GM23338 (cell line): ENCODE data around the gene NOTCH1. TPM values are rescaled to one million over a fixed set of nuclear protein-coding genes. Genes with fewer than 3 reads are reported as not detected.

Experiments used
- ATAC-seq: fragments of 200-7000 bp; cut with Tn5 transposase; 3 replicates; pipeline ENCODE4 v1.9.1; 2020
- DNase-seq: peaks from one replicate; pipeline ENCODE4 v3.0.0-alpha.2; 2015; ENCODE audit warnings: low spot score
- H2AFZ ChIP-seq: fragments of 200-600 bp; sonication (generic); 2 replicates; pipeline ENCODE4 v1.8.0; 2016; ENCODE audit warnings: antibody characterized with exemption, mild to moderate bottlenecking, moderate library complexity
- H3F3A ChIP-seq: fragments of 200-600 bp; sonication (generic); replicated peaks from 2 replicates; pipeline ENCODE4 v1.8.0; 2017; ENCODE audit warnings: antibody characterized with exemption, mixed run types, low read depth
- H3K27ac ChIP-seq: fragments of 200-600 bp; sonication (generic); 2 replicates; pipeline ENCODE4 v1.6.1; 2016; ENCODE audit warnings: low read depth
- H3K27me3 ChIP-seq: fragments of 200-600 bp; sonication (generic); 2 replicates; pipeline ENCODE4 v1.8.0; 2016; ENCODE audit warnings: mild to moderate bottlenecking, mixed run types, moderate library complexity; ENCODE audit not compliant: insufficient read depth
- H3K36me3 ChIP-seq: fragments of 200-600 bp; sonication (generic); 2 replicates; pipeline ENCODE4 v1.8.0; 2016; ENCODE audit warnings: mild to moderate bottlenecking; ENCODE audit not compliant: insufficient read depth
- H3K4me1 ChIP-seq: fragments of 200-600 bp; sonication (generic); 2 replicates; pipeline ENCODE4 v1.8.0; 2016; ENCODE audit warnings: mild to moderate bottlenecking, moderate library complexity; ENCODE audit not compliant: insufficient read depth
- H3K4me2 ChIP-seq: fragments of 200-600 bp; sonication (generic); 2 replicates; pipeline ENCODE4 v1.7.1; 2017; ENCODE audit warnings: mixed run types
- H3K4me3 ChIP-seq: fragments of 200-600 bp; sonication (generic); 2 replicates; pipeline ENCODE4 v1.6.1; 2016; ENCODE audit warnings: mixed run types
- H3K79me2 ChIP-seq: fragments of 200-600 bp; sonication (generic); replicated peaks from 2 replicates; pipeline ENCODE4 v1.8.0; 2017; ENCODE audit warnings: mild to moderate bottlenecking; ENCODE audit not compliant: insufficient read depth
- H3K9me2 ChIP-seq: fragments of 200-600 bp; sonication (generic); 2 replicates; pipeline ENCODE4 v1.8.0; 2017; ENCODE audit not compliant: insufficient read depth
- H4K20me1 ChIP-seq: fragments of 200-600 bp; sonication (generic); replicated peaks from 2 replicates; pipeline ENCODE4 v1.8.0; 2017; ENCODE audit warnings: mild to moderate bottlenecking; ENCODE audit not compliant: insufficient read depth
- H3K27ac Mint-ChIP-seq: 2 replicates; pipeline ENCODE4 v1.8.0; 2020; ENCODE audit warnings: inconsistent platforms, mild to moderate bottlenecking, moderate library complexity, mixed read lengths
- H3K27me3 Mint-ChIP-seq: 3 replicates; pipeline ENCODE4 v1.8.0; 2022; ENCODE audit warnings: low read depth, mild to moderate bottlenecking, moderate library complexity, mixed read lengths, inconsistent platforms; ENCODE audit not compliant: insufficient read depth, poor library complexity
- H3K36me3 Mint-ChIP-seq: 3 replicates; pipeline ENCODE4 v1.8.0; 2021; ENCODE audit warnings: low read depth, mild to moderate bottlenecking, inconsistent platforms, moderate library complexity, mixed read lengths
- H3K4me1 Mint-ChIP-seq: 3 replicates; pipeline ENCODE4 v1.8.0; 2020; ENCODE audit warnings: mild to moderate bottlenecking, inconsistent platforms, mixed read lengths
- H3K4me3 Mint-ChIP-seq: 3 replicates; pipeline ENCODE4 v1.8.0; 2021; ENCODE audit warnings: moderate library complexity, mild to moderate bottlenecking, inconsistent platforms, mixed read lengths
- H3K9me3 Mint-ChIP-seq: 3 replicates; pipeline ENCODE4 v1.8.0; 2020; ENCODE audit warnings: moderate library complexity, mild to moderate bottlenecking, inconsistent platforms, mixed read lengths
- JUNB ChIP-seq: IDR thresholded peaks from one replicate; pipeline ENCODE4 v1.6.1; 2016; ENCODE audit warnings: antibody characterized with exemption; ENCODE audit not compliant: unreplicated experiment
- NANOG ChIP-seq: IDR thresholded peaks from 2 replicates; pipeline ENCODE4 v1.6.1; 2016; ENCODE audit warnings: antibody characterized with exemption, borderline replicate concordance
- POLR2AphosphoS5 ChIP-seq: IDR thresholded peaks from 2 replicates; pipeline ENCODE4 v1.6.1; 2016; ENCODE audit warnings: antibody characterized with exemption, low read depth
- REST ChIP-seq: IDR thresholded peaks from one replicate; pipeline ENCODE4 v1.6.1; 2018; ENCODE audit warnings: antibody characterized with exemption; ENCODE audit not compliant: unreplicated experiment
- ZNF114 ChIP-seq: fragments of 250-450 bp; sonication (Bioruptor Pico); IDR thresholded peaks from 2 replicates; pipeline ENCODE4 v1.5.0; 2020; ENCODE audit warnings: mild to moderate bottlenecking, moderate library complexity
- ZNF331 ChIP-seq: fragments of 250-450 bp; sonication (Bioruptor Pico); IDR thresholded peaks from 2 replicates; pipeline ENCODE4 v1.5.0; 2020; ENCODE audit warnings: low read depth, mild to moderate bottlenecking, moderate library complexity
- ZNF462 ChIP-seq: fragments of 250-450 bp; sonication (Bioruptor Pico); IDR thresholded peaks from 2 replicates; pipeline ENCODE4 v1.5.0; 2020; ENCODE audit warnings: mild to moderate bottlenecking, moderate library complexity
- polyA plus RNA-seq: library from polyadenylated mRNA; unstranded; fragments of >200 nt; fragmentation: Nextera tagmentation; extraction: Ambion mirVana; gene quantifications from 2 replicates; pipeline ENCODE4 v1.2.1, GENCODE V29; 2016
- total RNA-seq: library from RNA; depleted of rRNA; stranded (reverse); fragments of >200 nt; shearing (Covaris generic); gene quantifications from 2 replicates; pipeline ENCODE4 v1.2.3, GENCODE V29; 2014

The NOTCH1 gene
- total and polyA plus RNA-seq, 2 experiments from 2014 or later = 9.9 to 97.2 TPM

- no peak overlapping the region for H3K27ac Mint-ChIP-seq
- H3K27me3 Mint-ChIP-seq = peaks cover 7% of the 10 kb centered on the region
- no peaks in the 10 kb centered on the region for H3K4me1 Mint-ChIP-seq
- TF ChIP-seq ZNF462 (CRISPR knock-in tag) (no peak), NANOG (no peak), ZNF114 (CRISPR knock-in tag) (no peak), JUNB (no peak), POLR2AphosphoS5 (no peak)
- Histone ChIP-seq H2AFZ (no peak overlapping the region), H3K27ac (no peak overlapping the region), H3K4me3 (no peak overlapping the region), H3K79me2 (peaks cover 81% of the 10 kb centered on the region), H3K9me2 (no peaks in the 10 kb centered on the region), H3K4me2 (no peak overlapping the region), H3K4me1 (no peaks in the 10 kb centered on the region), H3K27me3 (no peaks in the 10 kb centered on the region), H3K36me3 (peaks cover 38% of the 10 kb centered on the region), H3F3A (0 out of 2 replicates have a peak, but pooled peaks cover 7% of the 10 kb centered on the region), H4K20me1 (peaks cover 46% of the 10 kb centered on the region)
- DNase-seq (no peak), ATAC-seq (no peak)
- no peaks in the 10 kb centered on the region for H3K9me3 Mint-ChIP-seq
- H3K36me3 Mint-ChIP-seq = peaks cover 73% of the 10 kb centered on the region
- no peak overlapping the region for H3K4me3 Mint-ChIP-seq
These were observed 75.5 kb downstream of the NOTCH1 start for GRCh38 chr9:136470356-136470755.

GRCh38 chr9:136467766-136468165, 78.1 kb downstream of the NOTCH1 start:
- peaks cover 39% of the 10 kb centered on the region for H4K20me1 ChIP-seq
- peaks cover 74% of the 10 kb centered on the region for H3K36me3 Mint-ChIP-seq
- DNase-seq (no peak), ATAC-seq (no peak)
- H3K27me3 Mint-ChIP-seq = peaks cover 10% of the 10 kb centered on the region
- H3K9me3 Mint-ChIP-seq = no peaks in the 10 kb centered on the region
- no peaks in the 10 kb centered on the region for H3K4me1 ChIP-seq
- TF ChIP-seq POLR2AphosphoS5 (no peak), ZNF331 (no peak), ZNF114 (CRISPR knock-in tag) (no peak), REST (no peak)
- H2AFZ ChIP-seq = no peak overlapping the region
- H3K9me2 ChIP-seq = no peaks in the 10 kb centered on the region
- no peak overlapping the region for H3K27ac ChIP-seq
- no peak overlapping the region for H3K27ac Mint-ChIP-seq
- H3K4me3 ChIP-seq = no peak overlapping the region
- no peak overlapping the region for H3K4me2 ChIP-seq
- H3K4me1 Mint-ChIP-seq = no peaks in the 10 kb centered on the region
- no peaks in the 10 kb centered on the region for H3K27me3 ChIP-seq
- no peak overlapping the region for H3K4me3 Mint-ChIP-seq
- peaks cover 50% of the 10 kb centered on the region for H3K36me3 ChIP-seq
- H3K79me2 ChIP-seq = peaks cover 65% of the 10 kb centered on the region
- peaks cover 14% of the 10 kb centered on the region; the same call in 1 of the 2 replicates for H3F3A ChIP-seq
